SKM-1 treated with dmso at 0.1 percent for 144 hours (cell line): ENCODE data around the gene CAMK2A.
"Not testable (repeated sequence)": the region's sequence is repeated elsewhere in the genome, so short reads cannot be mapped to it uniquely, and the experiment has no call there.

Experiments
- DNase-seq: peaks from one replicate; lab custom pipeline; 2025; ENCODE audit not compliant: unreplicated experiment; lab: John Stamatoyannopoulos, UW

Gene CAMK2A

GRCh38 chr5:150238646-150239045 lies 50.9 kb downstream of the CAMK2A start:
- DNase-seq = no peak

- DNase-seq = no peak
Measured at GRCh38 chr5:150236981-150237754, 52.4 kb downstream of the CAMK2A start.

DNA sequence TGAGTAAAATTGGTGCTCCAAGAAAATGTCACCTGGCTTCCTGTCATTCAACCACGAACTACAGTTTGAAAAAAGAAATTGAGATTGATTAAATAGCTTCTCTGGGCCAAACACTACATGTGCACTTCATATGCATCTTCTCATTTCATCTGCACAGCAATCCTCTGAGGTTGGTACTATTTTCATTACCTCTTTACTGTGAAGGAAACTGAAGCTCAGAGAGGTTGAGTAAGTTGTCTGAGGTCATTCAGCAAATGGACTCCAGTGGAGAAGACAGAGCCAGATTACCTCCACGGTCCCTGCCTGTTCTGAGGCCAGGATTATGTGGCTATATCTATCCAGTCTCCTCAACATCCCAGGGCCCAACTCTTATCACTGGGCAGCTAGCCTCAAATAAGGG lies 53.3 kb downstream of the CAMK2A start:
- no peak for DNase-seq

- DNase-seq = no peak
Measured at GRCh38 chr5:150235500-150235854, 54.1 kb downstream of the CAMK2A start.

GRCh38 chr5:150234576-150235499 lies 54.7 kb downstream of the CAMK2A start:
- peak; percentile 19 for DNase-seq

GRCh38 chr5:150233706-150234105 lies 55.9 kb downstream of the CAMK2A start:
- DNase-seq = not testable (repeated sequence)

GRCh38 chr5:150230842-150231241 lies 58.7 kb downstream of the CAMK2A start:
- no peak for DNase-seq

DNA sequence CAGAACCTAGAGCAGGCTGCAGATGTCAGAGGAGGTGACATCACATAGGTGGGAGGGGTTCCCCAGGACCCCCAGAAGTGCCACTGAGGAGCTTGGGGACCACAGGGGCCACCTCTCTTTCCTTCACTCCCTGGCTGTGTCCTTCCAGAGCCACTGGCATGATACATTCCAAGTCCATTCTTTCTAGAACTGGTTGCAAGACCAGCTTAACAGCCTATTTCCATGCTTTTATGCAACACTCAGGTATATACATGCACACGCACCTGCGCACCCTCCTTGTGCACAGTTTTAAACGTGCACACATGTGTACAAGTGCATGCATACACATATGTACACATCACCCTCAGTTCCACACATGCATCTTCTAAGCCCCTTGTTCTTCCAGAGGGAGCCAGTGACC lies 60.0 kb downstream of the CAMK2A start:
- no peak for DNase-seq

GRCh38 chr5:150227606-150228273 lies 61.8 kb downstream of the CAMK2A start:
- DNase-seq = no peak

DNA sequence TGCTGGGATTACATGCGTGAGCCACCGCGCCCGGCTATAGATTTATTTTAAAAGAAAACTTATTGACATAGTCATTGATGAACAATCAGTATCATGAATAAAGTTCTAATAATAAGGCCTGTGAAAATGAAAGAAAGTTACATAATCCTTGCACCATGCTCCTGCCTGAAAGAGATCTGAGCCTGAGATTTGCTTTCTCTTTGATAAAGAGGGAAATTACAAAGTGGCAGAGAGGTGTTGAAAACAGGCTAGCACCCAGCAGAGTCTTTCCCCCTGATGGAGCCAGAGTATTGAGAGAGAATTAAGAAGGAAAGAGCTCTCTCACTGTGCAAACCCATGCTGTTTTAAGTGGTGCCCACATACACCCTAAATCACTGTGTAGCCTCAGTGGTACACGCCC lies 62.5 kb downstream of the CAMK2A start:
- DNase-seq = no peak

- DNase-seq = no peak
Measured at GRCh38 chr5:150224483-150225027, 65.0 kb downstream of the CAMK2A start.

DNA sequence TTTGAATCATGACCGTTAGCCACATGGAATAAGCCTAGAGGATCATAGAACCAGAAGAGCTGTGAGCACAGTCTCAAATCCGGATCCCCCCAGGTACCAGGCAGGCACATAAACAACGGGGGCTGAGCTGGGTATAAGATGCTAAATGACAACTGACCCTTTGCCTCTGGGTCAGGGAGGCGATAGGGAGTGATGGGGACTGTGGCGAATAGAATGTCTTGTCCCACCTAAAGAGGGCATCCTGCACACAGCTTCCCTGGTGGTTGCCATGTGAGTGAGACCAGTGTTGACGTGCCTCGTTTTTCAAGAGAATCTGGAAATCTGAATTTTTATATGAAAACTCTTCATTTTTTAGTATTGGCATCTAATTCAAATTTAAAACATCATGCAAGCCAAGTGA lies 66.1 kb downstream of the CAMK2A start:
- no peak for DNase-seq

- DNase-seq = no peak
Measured at GRCh38 chr5:150222906-150223305, 66.7 kb downstream of the CAMK2A start.

DNA sequence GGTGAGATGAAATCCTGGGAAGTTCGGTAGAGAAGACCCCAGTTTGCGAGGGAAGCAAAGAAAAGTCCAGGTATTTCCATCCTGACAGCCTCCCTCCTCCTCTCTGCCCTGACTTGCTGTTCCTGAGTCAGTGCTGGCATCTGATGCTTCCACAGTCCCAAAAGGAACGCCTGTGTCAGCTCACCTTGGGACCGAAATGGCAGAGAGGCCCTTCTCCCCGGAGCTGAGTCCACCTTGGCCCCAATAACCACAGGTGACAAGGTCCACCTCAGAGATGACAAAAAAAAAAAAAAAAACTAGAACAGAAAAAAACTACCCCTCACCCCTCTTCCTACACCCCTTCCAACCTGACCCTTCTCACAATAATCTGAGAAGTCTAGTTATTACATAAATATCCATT lies 68.1 kb downstream of the CAMK2A start:
- DNase-seq = no peak

DNA sequence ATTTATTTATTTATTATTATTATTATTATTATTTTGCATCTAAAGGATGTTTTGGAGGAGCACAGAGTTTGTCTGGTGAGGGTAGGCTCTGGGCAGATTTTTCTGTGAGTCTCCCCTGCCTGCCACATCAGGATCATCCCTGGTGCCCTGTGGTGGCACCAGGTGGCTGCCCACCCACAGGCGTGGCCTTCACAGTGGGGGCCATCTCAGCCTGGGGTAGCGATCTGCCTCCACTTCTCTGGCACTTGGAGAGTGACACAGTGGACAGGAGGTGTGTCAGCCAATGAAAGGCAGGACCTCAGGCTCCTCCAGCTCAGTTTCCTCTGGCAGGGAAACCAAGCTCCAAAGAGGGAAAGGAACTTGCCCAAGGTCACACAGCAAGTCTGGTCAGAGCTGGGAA lies 69.7 kb downstream of the CAMK2A start:
- DNase-seq = no peak

GRCh38 chr5:150219142-150219541 lies 70.4 kb downstream of the CAMK2A start:
- DNase-seq = no peak

DNA sequence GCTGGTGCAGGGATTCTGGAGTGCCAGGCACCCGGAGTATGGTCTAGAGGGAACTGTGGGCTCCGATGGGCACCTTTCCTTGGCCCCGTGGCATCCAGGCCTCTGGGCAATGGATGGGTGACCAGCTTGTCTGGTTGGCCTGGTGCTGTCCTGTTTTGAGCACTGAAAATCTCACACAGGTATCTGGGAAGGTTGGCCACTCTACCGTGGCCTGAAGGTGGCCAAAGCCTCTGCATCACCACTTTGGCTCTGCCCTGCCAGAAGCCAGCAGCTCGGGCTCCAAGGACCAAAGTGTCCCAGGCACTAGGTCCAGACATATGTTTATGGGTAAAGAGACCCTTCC lies 70.9 kb downstream of the CAMK2A start:
- DNase-seq = no peak

- DNase-seq = peak; percentile 83
Measured at GRCh38 chr5:150217873-150218692, 71.5 kb downstream of the CAMK2A start.

- no peak for DNase-seq
Measured at GRCh38 chr5:150217038-150217437, 72.5 kb downstream of the CAMK2A start.
